Smooth muscle cell (in vitro differentiated cells): ENCODE measurements around the gene VSTM2B. TPM values are rescaled to one million over a fixed set of nuclear protein-coding genes. Genes with fewer than 3 reads are reported as not detected.

Experiments used
- DNase-seq: peaks from one replicate; lab custom pipeline; 2025; ENCODE audit not compliant: unreplicated experiment; lab: John Stamatoyannopoulos, UW
- H2AFZ ChIP-seq: fragments of 200-600 bp; sonication (generic); 2 replicates; pipeline ENCODE4 v1.6.0; 2016; ENCODE audit warnings: antibody characterized with exemption, low read depth, mild to moderate bottlenecking
- H3F3A ChIP-seq: fragments of 200-600 bp; sonication (generic); 2 replicates; pipeline ENCODE4 v1.6.0; 2017; ENCODE audit warnings: antibody characterized with exemption, low read depth
- H3K27ac ChIP-seq: fragments of 200-600 bp; sonication (generic); 2 replicates; pipeline ENCODE4 v1.5.1; 2016; ENCODE audit warnings: low read depth, mild to moderate bottlenecking
- H3K27me3 ChIP-seq: fragments of 200-600 bp; sonication (generic); 2 replicates; pipeline ENCODE4 v1.6.1; 2016; ENCODE audit warnings: low read depth, mild to moderate bottlenecking
- H3K36me3 ChIP-seq: fragments of 200-600 bp; sonication (generic); 2 replicates; pipeline ENCODE4 v1.5.1; 2016; ENCODE audit warnings: low read depth
- H3K4me1 ChIP-seq: fragments of 200-600 bp; sonication (generic); 2 replicates; pipeline ENCODE4 v1.5.1; 2016; ENCODE audit warnings: low read depth
- H3K4me2 ChIP-seq: fragments of 200-600 bp; sonication (generic); 2 replicates; pipeline ENCODE4 v1.6.0; 2016; ENCODE audit warnings: mild to moderate bottlenecking
- H3K4me3 ChIP-seq: fragments of 200-600 bp; sonication (generic); 2 replicates; pipeline ENCODE4 v1.5.1; 2016; ENCODE audit warnings: mild to moderate bottlenecking
- H3K79me2 ChIP-seq: fragments of 200-600 bp; sonication (generic); 2 replicates; pipeline ENCODE4 v1.6.0; 2016; ENCODE audit warnings: low read depth, mild to moderate bottlenecking
- H3K9ac ChIP-seq: fragments of 200-600 bp; sonication (generic); 2 replicates; pipeline ENCODE4 v1.6.0; 2016; ENCODE audit warnings: low read depth
- H3K9me3 ChIP-seq: fragments of 200-600 bp; sonication (generic); replicated peaks from 2 replicates; pipeline ENCODE4 v1.5.1; 2016; ENCODE audit warnings: low read depth
- H4K20me1 ChIP-seq: fragments of 200-600 bp; sonication (generic); 2 replicates; pipeline ENCODE4 v1.6.0; 2016; ENCODE audit warnings: low read depth
- WGBS: methylation state at CpG from one replicate; pipeline ENCODE4 v1.1.7; 2016; ENCODE audit warnings: low lambda C conversion rate; 5-methylcytosine and 5-hydroxymethylcytosine counted together
- polyA plus RNA-seq: library from polyadenylated mRNA; unstranded; fragments of >200 nt; fragmentation: Nextera tagmentation; extraction: Ambion mirVana; gene quantifications from 2 replicates; pipeline ENCODE4 v1.2.1, GENCODE V29; 2016
- total RNA-seq: library from RNA; depleted of rRNA; stranded (reverse); fragments of >200 nt; gene quantifications from 2 replicates; pipeline ENCODE4 v1.2.3, GENCODE V29; 2014
- TF ChIP-seq, protein P1 (sequence below): fragments of 200-600 bp; sonication (generic); IDR thresholded peaks from 2 replicates; pipeline ENCODE4 v1.5.1; 2017; ENCODE audit warnings: borderline replicate concordance, mild to moderate bottlenecking, antibody characterized with exemption; ENCODE audit not compliant: insufficient read depth, poor library complexity, severe bottlenecking

Gene VSTM2B
- total RNA-seq (not detected in 2 replicates), polyA plus RNA-seq (not detected in 2 replicates)

DNA sequence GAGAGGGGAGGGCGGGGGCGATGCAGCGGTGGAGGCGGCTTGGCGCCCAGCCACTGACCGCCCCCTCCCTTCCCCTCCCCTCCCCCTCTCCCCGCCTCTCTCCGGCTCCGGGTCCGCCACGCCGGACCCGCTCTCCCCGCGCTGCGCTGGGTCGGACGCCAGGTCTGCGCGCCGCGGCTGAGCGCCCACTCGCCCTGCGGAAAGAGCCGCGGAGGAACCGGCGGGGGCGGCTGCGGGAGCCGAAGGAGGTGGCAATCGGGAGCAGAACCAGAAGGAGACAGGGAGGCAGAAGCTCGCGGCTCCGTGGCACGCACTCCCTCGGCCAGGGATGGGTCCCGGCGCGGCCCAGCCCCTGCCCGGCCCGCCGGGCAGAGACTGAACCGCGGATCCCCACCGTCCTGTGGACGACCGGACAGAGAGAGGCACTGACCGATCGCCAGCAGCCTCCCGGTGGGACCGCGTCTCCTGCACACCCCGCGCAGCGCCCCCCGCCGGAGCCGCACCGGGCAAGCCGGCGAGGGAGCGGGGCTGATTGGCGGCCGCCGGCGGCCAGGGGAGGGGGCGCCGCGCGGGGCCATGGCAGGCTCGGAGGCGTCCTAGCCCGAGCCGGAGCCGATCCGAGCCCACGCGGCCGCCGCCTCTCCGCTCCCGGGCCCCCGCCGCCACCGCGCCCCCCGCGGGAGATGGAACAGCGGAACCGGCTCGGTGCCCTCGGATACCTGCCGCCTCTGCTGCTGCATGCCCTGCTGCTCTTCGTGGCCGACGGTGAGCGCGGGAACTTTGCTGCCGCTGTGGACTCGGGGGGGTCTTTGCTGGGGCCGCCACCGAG is at the start of gene VSTM2B:
TSS of gene VSTM2B (plus strand) at position 94 of the 829 bp plus-strand sequence. CDS start at position 684, 590 bp downstream.
- WGBS: under 1% methylated on average over 57 of the region's 104 CpGs
- Histone ChIP-seq H3K9me3 (no peaks in the 10 kb centered on the region), H3K4me3 (peak within 1 kb of the TSS; percentile 37), H2AFZ (no peak within 1 kb of the TSS), H3K79me2 (no peaks in the 10 kb centered on the region), H3K36me3 (no peaks in the 10 kb centered on the region), H3K27ac (no peak within 1 kb of the TSS), H4K20me1 (no peaks in the 10 kb centered on the region), H3K9ac (no peak within 1 kb of the TSS), H3K4me2 (peak within 1 kb of the TSS; percentile 82), H3K27me3 (peaks cover 99% of the 10 kb centered on the region), H3K4me1 (peaks cover 13% of the 10 kb centered on the region), H3F3A (no peaks in the 10 kb centered on the region)
- TF ChIP-seq, protein P1, sequence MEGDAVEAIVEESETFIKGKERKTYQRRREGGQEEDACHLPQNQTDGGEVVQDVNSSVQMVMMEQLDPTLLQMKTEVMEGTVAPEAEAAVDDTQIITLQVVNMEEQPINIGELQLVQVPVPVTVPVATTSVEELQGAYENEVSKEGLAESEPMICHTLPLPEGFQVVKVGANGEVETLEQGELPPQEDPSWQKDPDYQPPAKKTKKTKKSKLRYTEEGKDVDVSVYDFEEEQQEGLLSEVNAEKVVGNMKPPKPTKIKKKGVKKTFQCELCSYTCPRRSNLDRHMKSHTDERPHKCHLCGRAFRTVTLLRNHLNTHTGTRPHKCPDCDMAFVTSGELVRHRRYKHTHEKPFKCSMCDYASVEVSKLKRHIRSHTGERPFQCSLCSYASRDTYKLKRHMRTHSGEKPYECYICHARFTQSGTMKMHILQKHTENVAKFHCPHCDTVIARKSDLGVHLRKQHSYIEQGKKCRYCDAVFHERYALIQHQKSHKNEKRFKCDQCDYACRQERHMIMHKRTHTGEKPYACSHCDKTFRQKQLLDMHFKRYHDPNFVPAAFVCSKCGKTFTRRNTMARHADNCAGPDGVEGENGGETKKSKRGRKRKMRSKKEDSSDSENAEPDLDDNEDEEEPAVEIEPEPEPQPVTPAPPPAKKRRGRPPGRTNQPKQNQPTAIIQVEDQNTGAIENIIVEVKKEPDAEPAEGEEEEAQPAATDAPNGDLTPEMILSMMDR: no peak
- no peak for DNase-seq

DNA sequence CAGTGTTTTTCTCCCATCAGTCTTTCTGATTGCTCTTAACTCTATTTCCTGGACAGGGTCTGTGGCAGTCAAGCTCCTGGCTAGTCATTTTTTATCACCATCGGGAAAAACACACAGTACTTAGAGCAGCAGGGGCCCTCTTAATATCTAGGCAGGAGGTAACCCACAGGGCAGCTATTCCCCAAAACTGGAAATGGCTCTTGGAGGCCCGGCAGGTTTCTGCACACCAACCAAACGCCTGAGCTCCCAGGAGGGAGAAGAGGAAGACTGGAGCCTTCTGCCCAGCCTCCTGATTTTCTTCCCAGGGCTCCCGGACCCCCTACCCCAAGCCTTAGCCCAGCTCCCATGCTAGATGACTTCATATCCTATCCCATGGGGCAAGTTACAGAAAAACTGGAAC is 49.3 kb upstream of the VSTM2B start:
- 82% methylated on average over 4 of the region's 4 CpGs for WGBS
- no peaks in the 10 kb centered on the region for H3K36me3 ChIP-seq
- H2AFZ ChIP-seq: no peak overlapping the region
- no peaks in the 10 kb centered on the region for H3K4me1 ChIP-seq
- H3K27ac ChIP-seq: no peak overlapping the region
- no peaks in the 10 kb centered on the region for H3F3A ChIP-seq
- H3K4me2 ChIP-seq: no peak overlapping the region
- no peaks in the 10 kb centered on the region for H3K79me2 ChIP-seq
- H3K9ac ChIP-seq: no peak overlapping the region
- H4K20me1 ChIP-seq: no peaks in the 10 kb centered on the region
- no peak overlapping the region for H3K4me3 ChIP-seq
- DNase-seq: no peak
- TF ChIP-seq, protein P1: no peak
- H3K9me3 ChIP-seq: no peaks in the 10 kb centered on the region
- peaks cover 4% of the 10 kb centered on the region for H3K27me3 ChIP-seq

DNA sequence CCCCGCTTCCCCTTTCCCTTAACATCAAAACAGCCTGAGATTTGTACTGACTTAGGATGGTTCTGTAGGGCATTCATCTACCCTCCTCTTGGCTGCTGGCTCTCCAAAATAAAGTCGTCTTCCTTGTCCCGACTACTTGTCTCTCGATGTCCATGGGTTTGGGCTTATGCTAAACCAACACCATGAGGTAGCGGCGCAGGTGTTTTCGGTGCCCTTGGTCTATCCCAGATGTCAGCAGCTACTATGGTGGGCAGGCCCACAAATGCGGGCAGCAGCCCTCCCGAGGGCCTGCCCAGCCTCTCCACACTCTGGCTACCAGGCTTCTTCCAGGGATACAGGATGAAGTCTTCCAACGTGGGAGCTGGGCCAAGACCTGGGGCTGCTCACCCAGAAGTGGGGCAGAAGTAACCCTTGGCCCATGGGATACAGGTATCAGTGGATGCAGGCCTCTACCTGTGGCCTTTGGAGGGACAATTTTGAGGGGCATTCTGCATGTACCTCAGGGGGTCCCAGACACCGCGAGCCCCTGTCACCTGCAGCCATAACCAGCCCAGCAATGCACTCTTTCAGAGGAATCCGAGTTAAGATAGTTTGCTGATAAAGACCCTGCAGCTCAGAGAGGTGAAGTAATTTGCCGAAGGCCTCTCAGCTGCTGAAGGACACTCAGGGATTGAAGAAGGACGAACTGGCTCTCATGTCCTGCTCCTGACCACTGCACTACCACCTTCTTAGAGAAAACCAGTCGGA is 47.8 kb upstream of the VSTM2B start:
- H4K20me1 ChIP-seq: no peaks in the 10 kb centered on the region
- 90% methylated on average over 16 of the region's 16 CpGs for WGBS
- no peaks in the 10 kb centered on the region for H3K79me2 ChIP-seq
- peaks cover 4% of the 10 kb centered on the region for H3K27me3 ChIP-seq
- no peak overlapping the region for H3K9ac ChIP-seq
- no peak overlapping the region for H3K27ac ChIP-seq
- TF ChIP-seq, protein P1: no peak
- no peak overlapping the region for H3K4me3 ChIP-seq
- H3K4me2 ChIP-seq: no peak overlapping the region
- H3K36me3 ChIP-seq: no peaks in the 10 kb centered on the region
- no peak for DNase-seq
- H2AFZ ChIP-seq: no peak overlapping the region
- no peaks in the 10 kb centered on the region for H3K9me3 ChIP-seq
- H3F3A ChIP-seq: no peaks in the 10 kb centered on the region
- H3K4me1 ChIP-seq: no peaks in the 10 kb centered on the region
